Gastroesophageal sphincter (tissue), 4 donors: ENCODE measurements around the gene CACNA1I. TPM values are rescaled to one million over a fixed set of nuclear protein-coding genes. Genes with fewer than 3 reads are reported as not detected.

ENCODE experiments used
- ATAC-seq: fragments of 150-250 bp; one replicate; pipeline ENCODE4 v1.9.1; 2016; ENCODE audit warnings: mild to moderate bottlenecking, moderate library complexity
- H3K27ac ChIP-seq, 4 donors: fragments of 200-600 bp; sonication (generic) in 3 of 4; 1 replicate in 3 of 4; 2 replicates in 1 of 4; pipeline ENCODE4 v1.5.1; 2016 to 2019
- H3K27me3 ChIP-seq: fragments of 200-600 bp; sonication (generic); one replicate; pipeline ENCODE4 v1.5.1; 2019
- H3K36me3 ChIP-seq, 2 donors: fragments of 200-600 bp; sonication (generic); one replicate each; pipeline ENCODE4 v1.5.1; 2019; ENCODE audit warnings: control low read depth in 1 of 2
- H3K4me1 ChIP-seq, 3 donors: fragments of 200-600 bp; sonication (generic); 1 replicate in 2 of 3; 2 replicates in 1 of 3; pipeline ENCODE4 v1.5.1; 2016 to 2019; ENCODE audit warnings: control low read depth in 2 of 3
- H3K4me3 ChIP-seq, 2 donors: fragments of 200-600 bp; sonication (generic); one replicate each; pipeline ENCODE4 v1.5.1; 2019; ENCODE audit warnings: mild to moderate bottlenecking in 1 of 2, moderate library complexity in 1 of 2
- H3K9me3 ChIP-seq, 3 donors: fragments of 200-600 bp; sonication (generic); one replicate each; pipeline ENCODE4 v1.5.1; 2017 to 2019; ENCODE audit warnings: control low read depth in 2 of 3
- CTCF ChIP-seq, 4 experiments: fragments of 200-600 bp in 2 of 4; fragments of 450-650 bp in 2 of 4; sonication (generic) in 1 of 4; IDR thresholded peaks; one replicate each; pipeline ENCODE4 v1.5.1; 2017 to 2019; ENCODE audit warnings: antibody characterized with exemption in 4 of 4, mild to moderate bottlenecking in 2 of 4, moderate library complexity in 2 of 4
- EP300 ChIP-seq: sonication (generic); formaldehyde crosslinking; IDR thresholded peaks from one replicate; pipeline ENCODE4 v1.6.1; 2017; ENCODE audit warnings: antibody characterized with exemption, mild to moderate bottlenecking
- POLR2A ChIP-seq, 2 donors: fragments of 450-650 bp; IDR thresholded peaks; one replicate each; pipeline ENCODE4 v1.6.1; 2017; ENCODE audit warnings: antibody characterized with exemption in 2 of 2, mild to moderate bottlenecking in 2 of 2, moderate library complexity in 1 of 2
- POLR2AphosphoS5 ChIP-seq: sonication (generic); formaldehyde crosslinking; IDR thresholded peaks from one replicate; pipeline ENCODE4 v1.6.1; 2017; ENCODE audit warnings: antibody characterized with exemption
- WGBS, 2 donors: methylation state at CpG; one replicate each; pipeline ENCODE4 v1.1.5; 2018; ENCODE audit warnings: low coverage in 1 of 2; 5-methylcytosine and 5-hydroxymethylcytosine counted together
- total RNA-seq, 4 donors: library from RNA; depleted of rRNA; stranded (reverse); fragments of >200 nt; gene quantifications; one replicate each; pipeline ENCODE4 v1.1.0, GENCODE V29; 2016

The CACNA1I gene
- total RNA-seq, 4 donors from 2014 or later = 0.04 to 0.54 (median 0.11) TPM

- Histone ChIP-seq H3K27me3 (peaks cover 93% of the 10 kb centered on the region), H3K4me1 (peaks cover 0 to 32% (median 6%) of the 10 kb centered on the region in 3 donors), H3K36me3 (no peaks in the 10 kb centered on the region), H3K4me3 (peak overlapping the region in 1 of 2 donors; percentile 4), H3K27ac (no peak overlapping the region), H3K9me3 (peaks cover 0 to 20% (median 0%) of the 10 kb centered on the region in 3 donors)
- no peak for ATAC-seq
- no peak for TF ChIP-seq EP300
- no peak for TF ChIP-seq CTCF (IDR thresholded peaks at IDR 0.05)
- TF ChIP-seq POLR2AphosphoS5 = no peak
- TF ChIP-seq POLR2A (IDR thresholded peaks at IDR 0.05) = no peak
- no CpG with 5 or more reads among the region's 44 CpGs for WGBS, 2 donors
Measured at GRCh38 chr22:39664485-39665200, 94.1 kb downstream of the CACNA1I start.

DNA sequence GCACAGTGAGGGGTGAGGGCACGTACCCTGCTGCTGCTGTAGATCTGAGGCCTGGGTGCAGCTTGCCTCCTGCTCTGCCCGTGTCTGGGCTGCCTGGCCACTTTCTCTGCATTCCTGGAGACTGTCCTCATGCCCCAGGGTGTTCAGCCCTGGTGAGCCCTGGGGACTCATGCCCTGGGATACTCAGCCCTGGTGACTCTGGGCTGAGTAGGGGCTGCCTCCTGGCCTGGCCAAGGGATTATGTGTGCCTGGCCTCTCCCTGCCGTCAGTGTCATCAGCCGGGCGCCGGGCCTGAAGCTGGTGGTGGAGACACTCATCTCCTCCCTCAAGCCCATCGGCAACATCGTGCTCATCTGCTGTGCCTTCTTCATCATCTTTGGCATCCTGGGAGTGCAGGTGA, 94.7 kb downstream of the CACNA1I start:
- no peak for ATAC-seq
- Histone ChIP-seq H3K4me1 (peaks cover 0 to 32% (median 6%) of the 10 kb centered on the region in 3 donors), H3K9me3 (peaks cover 0 to 25% (median 0%) of the 10 kb centered on the region in 3 donors), H3K4me3 (no peak overlapping the region), H3K27me3 (peaks cover 87% of the 10 kb centered on the region), H3K27ac (no peak overlapping the region), H3K36me3 (no peaks in the 10 kb centered on the region)
- WGBS, 2 donors = no CpG with 5 or more reads among the region's 8 CpGs
- TF ChIP-seq POLR2AphosphoS5 (no peak), EP300 (no peak), POLR2A (IDR thresholded peaks at IDR 0.05) (no peak), CTCF (IDR thresholded peaks at IDR 0.05) (no peak)

- TF ChIP-seq CTCF (IDR thresholded peaks at IDR 0.05) (no peak), EP300 (no peak), POLR2A (IDR thresholded peaks at IDR 0.05) (no peak), POLR2AphosphoS5 (no peak)
- no peaks in the 10 kb centered on the region for H3K36me3 ChIP-seq
- peaks cover 0 to 32% (median 0%) of the 10 kb centered on the region in 3 donors for H3K9me3 ChIP-seq
- peaks cover 81% of the 10 kb centered on the region for H3K27me3 ChIP-seq
- ATAC-seq = no peak
- H3K27ac ChIP-seq = no peak overlapping the region
- H3K4me1 ChIP-seq = peaks cover 0 to 32% (median 6%) of the 10 kb centered on the region in 3 donors
- WGBS, 2 donors = 81% methylated on average over 8 of the region's 16 CpGs; no CpG with 5 or more reads in 1 of the 2 donors
- H3K4me3 ChIP-seq = no peak overlapping the region
Measured at GRCh38 chr22:39665661-39666431, 95.3 kb downstream of the CACNA1I start.

GRCh38 chr22:39666495-39666894, 95.9 kb downstream of the CACNA1I start:
- Histone ChIP-seq H3K4me3 (no peak overlapping the region), H3K9me3 (peaks cover 0 to 38% (median 0%) of the 10 kb centered on the region in 3 donors), H3K27me3 (peaks cover 74% of the 10 kb centered on the region), H3K27ac (no peak overlapping the region), H3K36me3 (no peaks in the 10 kb centered on the region), H3K4me1 (peaks cover 0 to 32% (median 6%) of the 10 kb centered on the region in 3 donors)
- TF ChIP-seq POLR2AphosphoS5 (no peak), POLR2A (IDR thresholded peaks at IDR 0.05) (no peak), EP300 (no peak), CTCF (IDR thresholded peaks at IDR 0.05) (no peak)
- ATAC-seq = no peak
- WGBS, 2 donors = no CpG with 5 or more reads among the region's 5 CpGs
